Measurements from ENCODE around the gene ANKRD13A. TPM values are rescaled to one million over a fixed set of nuclear protein-coding genes. Genes with fewer than 3 reads are reported as not detected.
"Not testable (repeated sequence)": the region's sequence is repeated elsewhere in the genome, so short reads cannot be mapped to it uniquely, and the experiment has no call there.

ANKRD13A gene
- total RNA-seq, 1 experiment from 2014 or later, result 6.7 TPM

GRCh38 chr12:110067531-110067930, 68.3 kb downstream of the ANKRD13A start:
- no peak for DNase-seq (ENCODE audit: low read depth)

DNA sequence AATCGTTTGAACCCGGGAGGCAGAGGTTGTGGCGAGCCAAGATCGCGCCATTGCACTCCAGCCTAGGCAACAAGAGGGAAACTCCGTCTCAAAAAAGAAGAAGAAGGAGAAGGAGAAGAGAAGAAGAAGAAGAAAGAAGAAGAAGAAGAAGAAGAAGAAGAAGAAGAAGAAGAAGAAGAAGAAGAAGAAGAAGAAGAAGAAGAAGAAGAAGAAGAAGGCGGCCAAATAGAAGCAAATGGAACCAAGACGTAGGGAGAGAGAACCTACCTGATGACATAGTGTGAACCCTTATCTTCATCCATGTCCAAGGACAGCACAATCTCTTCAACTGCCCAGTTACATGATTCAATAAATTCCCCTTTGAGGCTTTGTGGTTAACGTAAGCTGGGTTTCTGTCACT, 68.9 kb downstream of the ANKRD13A start:
- in situ Hi-C loops (cut with HindIII; ENCODE audit: low pct_unique_long_range_greater_than_20kb, low sequenced_read_pairs), result not testable (repeated sequence)

More at GRCh38 chr12:110067531-110067930, 68.3 kb downstream of the ANKRD13A start:
- in situ Hi-C loops (cut with HindIII; ENCODE audit: low pct_unique_long_range_greater_than_20kb, low sequenced_read_pairs), result no loop called here

DNA sequence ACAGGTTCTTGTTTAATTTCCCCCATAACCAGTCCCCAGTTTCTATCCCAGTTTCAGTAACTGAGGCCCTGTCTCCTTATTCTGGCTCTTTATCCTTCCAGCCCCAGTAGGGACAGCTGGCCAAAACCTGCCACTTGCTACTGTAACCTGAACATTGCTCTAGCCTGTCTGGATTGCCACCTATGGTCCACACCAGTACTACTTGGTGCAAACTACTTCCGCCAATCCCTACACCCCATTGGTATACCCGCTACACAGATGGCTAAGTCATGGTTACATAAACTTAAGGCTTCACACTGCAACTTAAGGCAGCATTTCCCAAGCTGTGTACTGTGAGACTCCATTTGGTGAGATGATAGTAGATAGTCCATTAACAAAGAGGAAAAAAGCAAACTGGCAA, 69.4 kb downstream of the ANKRD13A start:
- in situ Hi-C loops (cut with HindIII; ENCODE audit: low pct_unique_long_range_greater_than_20kb, low sequenced_read_pairs), result no loop called here
- no peak for DNase-seq (ENCODE audit: low read depth)

More for the DNA sequence above, 68.9 kb downstream of the ANKRD13A start:
- not testable (repeated sequence) for DNase-seq (ENCODE audit: low read depth)

DNA sequence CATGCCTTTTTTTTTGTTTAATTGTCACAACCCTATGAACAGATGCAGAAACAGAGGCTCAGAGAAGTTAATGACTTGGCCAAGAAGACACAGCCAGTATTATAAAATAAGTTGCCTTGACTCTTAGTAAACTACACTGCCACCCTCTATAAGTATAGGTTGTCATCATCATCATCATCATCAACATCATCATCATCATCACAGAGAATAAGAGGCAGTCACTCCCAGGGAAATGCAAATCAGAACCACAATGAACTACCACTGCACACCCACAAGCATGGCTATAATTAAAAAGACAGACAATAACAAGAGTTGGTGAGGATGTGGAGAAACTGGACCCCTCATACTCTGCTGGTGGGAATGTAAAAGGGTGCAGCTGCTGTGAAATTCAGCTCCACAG, 72.3 kb downstream of the ANKRD13A start:
- in situ Hi-C loops (cut with HindIII; ENCODE audit: low pct_unique_long_range_greater_than_20kb, low sequenced_read_pairs), result no loop called here
- DNase-seq (ENCODE audit: low read depth), result no peak

- DNase-seq (ENCODE audit: low read depth), result no peak
- in situ Hi-C loops (cut with HindIII; ENCODE audit: low pct_unique_long_range_greater_than_20kb, low sequenced_read_pairs), result no loop called here
These were observed 72.7 kb downstream of the ANKRD13A start for GRCh38 chr12:110071967-110072366.

DNA sequence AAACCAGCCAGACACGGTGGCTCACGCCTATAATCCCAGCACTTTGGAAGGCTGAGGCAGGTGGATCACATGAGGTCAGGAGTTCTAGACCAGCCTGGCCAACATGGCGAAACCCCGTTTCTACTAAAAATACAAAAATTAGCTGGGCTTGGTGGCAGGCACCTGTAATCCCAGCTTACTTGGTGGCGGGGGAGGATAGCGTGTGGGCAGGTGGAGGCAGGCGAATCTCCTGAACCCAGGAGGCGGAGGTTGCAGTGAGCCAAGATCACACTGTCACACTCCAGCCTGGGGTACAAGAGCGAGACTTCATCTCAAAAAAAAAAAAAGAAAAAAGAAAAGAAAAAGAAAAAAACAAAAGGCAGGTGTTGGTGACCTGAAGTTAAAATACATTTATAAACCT, 73.4 kb downstream of the ANKRD13A start:
- in situ Hi-C loops (cut with HindIII; ENCODE audit: low pct_unique_long_range_greater_than_20kb, low sequenced_read_pairs); DNase-seq (ENCODE audit: low read depth): not testable (repeated sequence)

DNA sequence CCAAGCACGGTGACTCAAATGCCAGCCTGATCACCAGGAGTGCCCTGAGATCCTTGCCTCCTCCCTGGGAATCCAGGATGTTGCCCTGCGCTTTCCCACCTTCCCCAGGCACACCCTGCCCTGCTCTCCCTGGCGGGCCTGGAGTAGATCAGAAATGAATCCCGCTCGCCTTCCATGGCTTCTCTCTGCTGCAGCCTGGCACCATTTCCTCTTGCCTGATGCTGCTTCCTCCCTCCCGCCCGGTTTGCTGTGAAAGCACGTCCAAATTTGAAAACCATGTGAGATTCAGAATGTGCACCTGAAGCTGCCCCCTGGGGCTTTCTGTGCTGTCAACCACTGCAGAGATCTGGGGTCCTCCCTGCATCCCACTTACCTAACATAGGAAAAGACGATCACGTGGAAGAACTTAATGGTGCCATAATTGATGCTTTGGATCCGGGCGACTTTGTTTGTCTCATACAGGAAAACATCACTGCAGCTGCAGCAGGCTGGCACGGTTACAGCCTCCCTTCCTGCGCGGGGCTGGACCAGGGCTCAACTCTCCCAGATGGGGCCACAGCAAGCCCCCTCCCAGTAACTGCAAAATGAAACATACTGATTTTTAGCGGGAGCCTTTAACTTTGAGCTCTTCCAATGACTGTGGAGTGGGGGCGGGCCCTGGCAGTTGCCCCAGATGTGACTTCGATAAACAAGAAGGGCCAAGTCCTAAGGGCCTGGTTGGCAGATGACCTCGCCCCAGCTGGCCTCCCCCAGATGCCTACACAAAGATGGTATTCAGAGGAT, 74.0 kb downstream of the ANKRD13A start:
- DNase-seq (ENCODE audit: low read depth), result no peak
- in situ Hi-C loops (cut with HindIII; ENCODE audit: low pct_unique_long_range_greater_than_20kb, low sequenced_read_pairs), result no loop called here

- no peak for DNase-seq (ENCODE audit: low read depth)
- in situ Hi-C loops (cut with HindIII; ENCODE audit: low pct_unique_long_range_greater_than_20kb, low sequenced_read_pairs), result no loop called here
These were observed 74.9 kb downstream of the ANKRD13A start for GRCh38 chr12:110074089-110074488.

DNA sequence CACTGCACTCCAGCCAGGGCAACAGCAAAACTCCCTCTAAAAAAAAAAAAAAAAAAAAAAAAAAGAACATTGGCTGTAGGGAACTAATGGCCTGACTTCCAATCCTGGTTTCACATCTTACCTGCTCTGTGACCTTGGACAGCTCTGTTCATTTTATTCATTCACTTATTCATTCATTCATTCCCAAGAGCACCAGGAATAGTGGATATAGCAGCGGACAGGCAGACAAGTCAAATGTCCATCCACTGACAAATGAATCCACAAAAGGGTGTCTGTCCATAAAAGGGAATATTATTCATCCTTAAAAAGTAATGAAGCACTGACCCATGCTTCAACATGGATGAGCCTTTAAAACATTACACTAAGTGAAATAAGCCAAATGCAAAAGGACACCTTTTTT, 76.7 kb downstream of the ANKRD13A start:
- in situ Hi-C loops (cut with HindIII; ENCODE audit: low pct_unique_long_range_greater_than_20kb, low sequenced_read_pairs), result no loop called here

GRCh38 chr12:110077800-110078199, 78.6 kb downstream of the ANKRD13A start:
- no peak for DNase-seq (ENCODE audit: low read depth)
- in situ Hi-C loops (cut with HindIII; ENCODE audit: low pct_unique_long_range_greater_than_20kb, low sequenced_read_pairs), result no loop called here

More for the DNA sequence above, 76.7 kb downstream of the ANKRD13A start:
- DNase-seq (ENCODE audit: low read depth), result no peak

DNA sequence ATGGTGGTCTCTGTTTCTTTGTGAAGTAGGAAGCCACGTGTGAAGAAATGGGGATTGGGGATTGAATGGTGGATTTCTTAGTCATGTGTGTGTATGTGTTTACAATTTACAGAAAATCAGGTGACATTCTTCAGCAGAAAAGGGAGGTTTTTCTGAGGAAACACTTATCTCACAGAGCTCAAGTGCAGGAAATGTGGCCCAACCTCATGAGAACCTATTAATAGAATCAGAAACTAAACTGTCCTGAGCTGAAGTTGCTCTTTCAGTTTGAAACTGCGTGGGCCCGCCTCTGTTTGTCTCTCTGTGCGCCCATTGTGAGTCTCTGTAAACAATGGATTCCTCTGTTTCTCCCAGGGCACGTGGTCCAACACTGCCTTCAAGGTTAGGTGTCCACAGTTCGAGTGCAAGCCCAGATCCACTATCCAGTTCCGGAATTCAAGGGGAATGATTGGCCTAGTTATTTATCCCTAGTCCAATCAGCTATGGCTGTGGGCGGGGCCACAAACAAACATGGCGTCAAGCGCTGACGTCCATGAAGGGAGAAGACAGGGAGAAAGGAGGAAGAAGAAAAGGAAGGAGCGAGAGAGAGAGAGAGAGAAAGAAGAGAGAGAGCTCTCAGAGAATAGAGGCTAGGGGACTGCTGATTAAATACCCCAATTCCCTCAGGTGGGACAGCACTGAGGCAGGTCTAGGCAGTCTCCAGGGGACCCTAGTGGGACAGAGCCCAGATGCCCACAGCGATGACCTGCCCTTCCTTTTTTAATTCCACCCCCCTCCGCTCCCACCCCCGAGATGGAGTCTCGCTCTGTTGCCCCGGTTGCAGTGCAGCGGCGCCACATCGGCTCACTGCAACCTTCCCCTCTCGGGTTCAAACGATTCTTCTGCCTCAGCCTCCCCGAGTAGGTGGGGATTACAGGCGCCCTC, 80.5 kb downstream of the ANKRD13A start:
- DNase-seq (ENCODE audit: low read depth), result no peak
- in situ Hi-C loops (cut with HindIII; ENCODE audit: low pct_unique_long_range_greater_than_20kb, low sequenced_read_pairs), result no loop called here

GRCh38 chr12:110080410-110080809, 81.2 kb downstream of the ANKRD13A start:
- in situ Hi-C loops (cut with HindIII; ENCODE audit: low pct_unique_long_range_greater_than_20kb, low sequenced_read_pairs), result no loop called here
- DNase-seq (ENCODE audit: low read depth), result no peak

DNA sequence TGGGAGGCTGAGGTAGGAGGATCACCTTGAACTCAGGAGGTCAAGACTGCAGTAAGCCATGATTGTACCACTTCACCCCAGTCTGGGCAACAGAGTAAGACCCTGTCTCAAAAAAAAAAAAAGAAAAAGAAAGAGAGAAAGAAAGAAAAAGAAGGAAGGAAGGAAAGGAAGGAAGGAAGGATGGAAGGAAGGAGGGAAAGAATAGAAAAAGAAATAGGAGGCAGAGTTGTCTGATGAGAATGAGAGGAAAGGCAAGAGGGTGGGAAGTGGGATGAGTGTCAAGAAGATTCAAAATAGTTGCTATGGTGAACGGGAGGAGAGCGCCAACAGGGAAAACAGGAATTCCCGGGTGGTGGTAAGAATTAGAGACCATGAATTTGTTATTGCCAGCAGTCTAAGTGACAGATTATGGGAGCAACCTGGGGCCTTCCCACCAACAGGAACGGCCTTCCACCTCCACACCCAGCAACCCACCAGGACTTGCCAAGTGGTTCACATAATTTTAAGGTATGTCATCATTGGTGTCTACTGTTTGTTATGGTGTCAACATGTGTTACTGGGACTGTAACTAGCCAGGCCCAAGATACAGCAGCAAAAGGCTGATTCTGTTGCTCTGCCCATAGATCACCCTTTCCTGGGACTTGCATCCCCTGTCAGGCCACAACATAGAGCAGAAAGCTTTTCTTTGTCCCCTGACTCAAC, 85.2 kb downstream of the ANKRD13A start:
- DNase-seq (ENCODE audit: low read depth), result no peak
- in situ Hi-C loops (cut with HindIII; ENCODE audit: low pct_unique_long_range_greater_than_20kb, low sequenced_read_pairs), result no loop called here

DNA sequence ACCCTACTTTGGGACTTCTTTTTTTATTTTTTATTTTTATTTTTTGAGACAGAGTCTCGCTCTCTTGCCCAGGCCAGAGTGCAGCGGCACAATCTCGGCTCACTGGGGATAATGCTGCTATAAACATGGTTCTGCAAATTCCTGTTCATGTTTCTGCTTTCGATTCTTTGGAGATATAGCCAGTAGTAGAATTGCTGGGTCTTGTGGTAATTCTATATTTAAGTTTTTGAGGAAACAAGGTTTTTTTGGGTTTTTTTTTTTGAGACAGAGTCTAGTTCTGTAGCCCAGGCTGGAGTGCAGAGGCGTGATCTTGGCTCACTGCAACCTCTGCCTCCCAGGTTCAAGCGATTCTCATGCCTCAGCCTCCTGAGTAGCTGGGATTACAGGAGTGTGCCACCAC, 89.0 kb downstream of the ANKRD13A start:
- in situ Hi-C loops (cut with HindIII; ENCODE audit: low pct_unique_long_range_greater_than_20kb, low sequenced_read_pairs); DNase-seq (ENCODE audit: low read depth): not testable (repeated sequence)

- DNase-seq (ENCODE audit: low read depth), result no peak
- in situ Hi-C loops (cut with HindIII; ENCODE audit: low pct_unique_long_range_greater_than_20kb, low sequenced_read_pairs), result no loop called here
These were observed 89.7 kb downstream of the ANKRD13A start for GRCh38 chr12:110088936-110089335.
